OCI-LY7 (cell line): ENCODE measurements around the gene COL20A1. TPM values are rescaled to one million over a fixed set of nuclear protein-coding genes. Genes with fewer than 3 reads are reported as not detected.

Experiments used
- BruUV-seq: library from RNA; stranded (reverse); fragments of 400-500 nt; replicated peaks from 2 replicates; lab custom pipeline; 2021; lab: Mats Ljungman, UMichigan
- CTCF ChIA-PET: fragments of 300-600 bp; sonication (Branson Sonifier 250); formaldehyde crosslinking; loops from one replicate; lab custom pipeline; 2022; ENCODE audit warnings: antibody characterized with exemption; ENCODE audit not compliant: unreplicated experiment; lab: Charles Lee
- POLR2A ChIA-PET: fragments of 300-600 bp; sonication (Branson Sonifier 250); formaldehyde crosslinking; loops from one replicate; lab custom pipeline; 2022; ENCODE audit warnings: antibody characterized with exemption; lab: Charles Lee
- DNase-seq: peaks from one replicate; pipeline ENCODE4 v3.0.0-alpha.2; 2015; ENCODE audit warnings: low spot score
- H2AFZ ChIP-seq: fragments of 200-600 bp; sonication (generic), shearing (Covaris generic); 2 replicates; pipeline ENCODE4 v1.6.1; 2014; ENCODE audit warnings: mild to moderate bottlenecking, antibody characterized with exemption, low read length, moderate library complexity
- H3K27ac ChIP-seq: fragments of 200-600 bp; sonication (generic); 2 replicates; pipeline ENCODE4 v1.5.1; 2014; ENCODE audit warnings: mixed run types, low read depth, mild to moderate bottlenecking, moderate library complexity, low read length, inconsistent platforms; ENCODE audit not compliant: poor library complexity, severe bottlenecking
- H3K36me3 ChIP-seq: fragments of 200-600 bp; sonication (generic); 2 replicates; pipeline ENCODE4 v1.6.1; 2014; ENCODE audit warnings: mild to moderate bottlenecking, antibody characterized with exemption, low read length, moderate library complexity, mixed read lengths; ENCODE audit not compliant: insufficient read depth
- H3K4me1 ChIP-seq: fragments of 200-600 bp; sonication (generic); 2 replicates; pipeline ENCODE4 v1.5.1; 2014; ENCODE audit warnings: mild to moderate bottlenecking, low read length; ENCODE audit not compliant: insufficient read depth, poor library complexity, severe bottlenecking
- H3K4me2 ChIP-seq: fragments of 200-600 bp; sonication (generic); 2 replicates; pipeline ENCODE4 v1.6.1; 2014; ENCODE audit warnings: mild to moderate bottlenecking, low read length
- H3K4me3 ChIP-seq: fragments of 200-600 bp; sonication (generic); 2 replicates; pipeline ENCODE4 v1.5.1; 2014; ENCODE audit warnings: mild to moderate bottlenecking, low read depth, low read length; ENCODE audit not compliant: poor library complexity, severe bottlenecking
- H3K79me2 ChIP-seq: fragments of 200-600 bp; sonication (generic); 2 replicates; pipeline ENCODE4 v1.6.1; 2016; ENCODE audit warnings: low read depth, mild to moderate bottlenecking, low read length, moderate library complexity, mixed read lengths; ENCODE audit not compliant: insufficient read depth
- H3K9me2 ChIP-seq: fragments of 200-600 bp; sonication (generic); 2 replicates; pipeline ENCODE4 v1.6.1; 2016; ENCODE audit warnings: mild to moderate bottlenecking, low read length, mixed read lengths; ENCODE audit not compliant: insufficient read depth
- H3K9me3 ChIP-seq: fragments of 200-600 bp; sonication (generic); 2 replicates; pipeline ENCODE4 v1.6.1; 2014; ENCODE audit warnings: mild to moderate bottlenecking, mixed run types, low read length, mixed read lengths
- H4K20me1 ChIP-seq: fragments of 200-600 bp; sonication (generic); 2 replicates; pipeline ENCODE4 v1.6.1; 2014; ENCODE audit warnings: mild to moderate bottlenecking, antibody characterized with exemption, low read length, moderate library complexity, mixed read lengths; ENCODE audit not compliant: insufficient read depth
- CTCF ChIP-seq: fragments of 200-600 bp; sonication (generic); conservative IDR thresholded peaks from 2 replicates; pipeline ENCODE4 v1.5.1; 2014; ENCODE audit warnings: mild to moderate bottlenecking, antibody characterized with exemption, low read length, moderate library complexity, mixed read lengths
- EZH2phosphoT487 ChIP-seq: fragments of 200-600 bp; sonication (generic); IDR thresholded peaks from 2 replicates; pipeline ENCODE4 v1.6.1; 2018; ENCODE audit warnings: low read depth, borderline replicate concordance, mild to moderate bottlenecking, mixed run types, antibody characterized with exemption, low read length, moderate library complexity, mixed read lengths
- intact Hi-C: fragments of 100-400 bp; cut with micrococcal nuclease; formaldehyde crosslinking; loops from one replicate; pipeline ENCODE4 v1.10.0; 2022; ENCODE audit not compliant: unreplicated experiment
- total RNA-seq, 2 experiments: library from RNA; depleted of rRNA in 1 of 2; stranded (reverse); fragments of >200 nt in 1 of 2; shearing (Covaris generic) in 1 of 2; gene quantifications; 2 replicates each; pipeline ENCODE4 v1.2.3, GENCODE V29; 2014 to 2022

COL20A1 gene
- total RNA-seq, 2 experiments from 2014 or later, result 0.15 TPM; not detected in 1

GRCh38 chr20:63346131-63347080 is 53.4 kb downstream of the COL20A1 start:
- intact Hi-C loops, result no loop called here
- no peaks in the 10 kb centered on the region for H4K20me1 ChIP-seq
- CTCF ChIA-PET, result no interaction called here
- no peaks in the 10 kb centered on the region for H3K9me3 ChIP-seq
- H3K4me2 ChIP-seq, result no peak overlapping the region
- POLR2A ChIA-PET, result no interaction called here
- no peak overlapping the region for H3K4me3 ChIP-seq
- no peak overlapping the region for H2AFZ ChIP-seq
- no peaks in the 10 kb centered on the region for H3K79me2 ChIP-seq
- TF ChIP-seq CTCF, result no peak
- TF ChIP-seq EZH2phosphoT487, result no peak
- no TSS peak for BruUV-seq
- no peak overlapping the region for H3K27ac ChIP-seq
- DNase-seq, result no peak
- no peaks in the 10 kb centered on the region for H3K36me3 ChIP-seq
- H3K9me2 ChIP-seq, result no peaks in the 10 kb centered on the region
- H3K4me1 ChIP-seq, result no peaks in the 10 kb centered on the region

GRCh38 chr20:63347081-63347741 is 54.2 kb downstream of the COL20A1 start:
- H3K79me2 ChIP-seq, result no peaks in the 10 kb centered on the region
- no peaks in the 10 kb centered on the region for H4K20me1 ChIP-seq
- BruUV-seq, result no TSS peak
- H3K27ac ChIP-seq, result no peak overlapping the region
- no peak for DNase-seq
- ChIA-PET POLR2A (no interaction called here), CTCF (no interaction called here)
- no peak overlapping the region for H3K4me2 ChIP-seq
- no peak overlapping the region for H3K4me3 ChIP-seq
- no peaks in the 10 kb centered on the region for H3K9me2 ChIP-seq
- no peaks in the 10 kb centered on the region for H3K9me3 ChIP-seq
- intact Hi-C loops, result no loop called here
- no peaks in the 10 kb centered on the region for H3K4me1 ChIP-seq
- no peak for TF ChIP-seq CTCF
- no peak for TF ChIP-seq EZH2phosphoT487
- no peaks in the 10 kb centered on the region for H3K36me3 ChIP-seq
- H2AFZ ChIP-seq, result no peak overlapping the region
